Inferior parietal cortex (tissue), 1 donor: ENCODE measurements around the gene LDLRAD3.

Experiments used
- DNase-seq: peaks from one replicate; pipeline ENCODE4 v3.0.0-alpha.2; 2016; ENCODE audit errors: extremely low spot score

The LDLRAD3 gene

GRCh38 chr11:36271794-36272407 lies 328.0 kb downstream of the LDLRAD3 start:
- no peak for DNase-seq

GRCh38 chr11:36273110-36273509 lies 329.2 kb downstream of the LDLRAD3 start:
- peak; percentile 59 for DNase-seq

DNA sequence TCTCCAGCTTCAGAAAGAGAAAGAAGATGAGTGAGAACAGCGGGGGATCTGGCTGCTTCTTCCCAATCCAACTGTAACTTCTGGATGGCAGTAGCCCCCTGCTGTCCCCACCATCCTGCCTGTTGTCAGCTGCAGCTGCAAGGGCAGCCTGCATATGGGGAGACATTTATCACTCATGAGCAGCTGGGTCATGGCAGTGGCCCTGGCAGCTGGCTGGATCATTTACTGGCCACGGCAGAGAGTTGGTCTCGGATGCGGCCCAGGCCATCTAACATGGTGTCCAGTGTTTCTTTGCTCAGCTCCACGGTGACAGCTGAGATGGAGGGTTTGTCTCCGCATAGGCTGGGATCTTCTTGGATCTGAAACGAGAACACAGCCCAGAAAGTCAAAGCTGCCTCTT lies 330.6 kb downstream of the LDLRAD3 start:
- no peak for DNase-seq

GRCh38 chr11:36278531-36279282 lies 334.8 kb downstream of the LDLRAD3 start:
- no peak for DNase-seq

GRCh38 chr11:36280531-36280930 lies 336.7 kb downstream of the LDLRAD3 start:
- no peak for DNase-seq
